IMR-90 (cell line): Measurements from ENCODE around the gene MAML3. TPM values are rescaled to one million over a fixed set of nuclear protein-coding genes. Genes with fewer than 3 reads are reported as not detected.

Experiments used
- ATAC-seq: fragments of 200-7000 bp; cut with Tn5 transposase; 2 replicates; pipeline ENCODE4 v1.9.1; 2020; ENCODE audit warnings: low read depth, mild to moderate bottlenecking, moderate library complexity
- BruUV-seq: library from RNA; stranded (reverse); fragments of 400-500 nt; replicated peaks from 2 replicates; lab custom pipeline; 2021; lab: Mats Ljungman, UMichigan
- CTCF ChIA-PET: fragments of 300-600 bp; formaldehyde crosslinking; extraction: SDS; loops from one replicate; lab custom pipeline; 2021; ENCODE audit warnings: antibody characterized with exemption; lab: Yijun Ruan, JAX
- POLR2A ChIA-PET: fragments of 300-600 bp; sonication (Branson Sonifier 250); formaldehyde crosslinking; loops from one replicate; lab custom pipeline; 2022; ENCODE audit warnings: antibody characterized with exemption; ENCODE audit not compliant: unreplicated experiment; lab: Charles Lee
- DNase-seq: peaks from one replicate; pipeline ENCODE4 v3.0.0; 2013
- H2AFZ ChIP-seq: replicated peaks from 2 replicates; pipeline ENCODE3; 2013; ENCODE audit warnings: low read length, mild to moderate bottlenecking; ENCODE audit not compliant: poor library complexity
- H2AK5ac ChIP-seq: 2 replicates; pipeline ENCODE4 v1.6.1; 2013; ENCODE audit warnings: low read depth, low read length, inconsistent platforms
- H2AK9ac ChIP-seq: replicated peaks from 2 replicates; pipeline ENCODE3; 2013; ENCODE audit warnings: mild to moderate bottlenecking, low read depth, low read length, moderate library complexity; ENCODE audit not compliant: poor library complexity
- H2BK120ac ChIP-seq: 2 replicates; pipeline ENCODE4 v1.6.1; 2013; ENCODE audit warnings: low read depth, low read length, inconsistent platforms
- H2BK15ac ChIP-seq: 3 replicates; pipeline ENCODE4 v1.6.1; 2013; ENCODE audit warnings: low read depth, low read length, inconsistent platforms
- H2BK20ac ChIP-seq: 2 replicates; pipeline ENCODE4 v1.6.1; 2013; ENCODE audit warnings: low read depth, mild to moderate bottlenecking, inconsistent platforms, low read length, moderate library complexity
- H2BK5ac ChIP-seq: 2 replicates; pipeline ENCODE4 v1.6.1; 2013; ENCODE audit warnings: mild to moderate bottlenecking, low read depth, low read length, inconsistent platforms; ENCODE audit not compliant: poor library complexity, severe bottlenecking
- H3K14ac ChIP-seq: replicated peaks from 2 replicates; pipeline ENCODE4 v1.6.1; 2013; ENCODE audit warnings: low read depth, low read length, inconsistent platforms
- H3K18ac ChIP-seq: 2 replicates; pipeline ENCODE4 v1.6.1; 2013; ENCODE audit warnings: low read depth, low read length, control low read depth
- H3K23ac ChIP-seq: 2 replicates; pipeline ENCODE4 v1.6.1; 2013; ENCODE audit warnings: low read depth, low read length, inconsistent platforms
- H3K27ac ChIP-seq: 2 replicates; pipeline ENCODE4 v1.5.1; 2013; ENCODE audit warnings: mild to moderate bottlenecking, control low read depth, low read length; ENCODE audit not compliant: insufficient read depth
- H3K27me3 ChIP-seq: 2 replicates; pipeline ENCODE4 v1.6.1; 2013; ENCODE audit warnings: low read length; ENCODE audit not compliant: control insufficient read depth, insufficient read depth
- H3K36me3 ChIP-seq: 2 replicates; pipeline ENCODE4 v1.6.1; 2013; ENCODE audit warnings: low read length, mixed read lengths; ENCODE audit not compliant: control insufficient read depth, insufficient read depth
- H3K4ac ChIP-seq: 2 replicates; pipeline ENCODE4 v1.6.1; 2013; ENCODE audit warnings: low read depth, low read length, inconsistent platforms
- H3K4me1 ChIP-seq: 2 replicates; pipeline ENCODE4 v1.6.1; 2013; ENCODE audit warnings: low read length, mixed read lengths; ENCODE audit not compliant: control insufficient read depth, insufficient read depth
- H3K4me2 ChIP-seq: 2 replicates; pipeline ENCODE4 v1.6.1; 2013; ENCODE audit warnings: low read depth, mild to moderate bottlenecking, control low read depth, low read length, moderate library complexity
- H3K4me3 ChIP-seq: 2 replicates; pipeline ENCODE4 v1.5.1; 2013; ENCODE audit warnings: low read depth, mild to moderate bottlenecking, control low read depth, low read length, moderate library complexity; ENCODE audit not compliant: insufficient read depth
- H3K56ac ChIP-seq: 2 replicates; pipeline ENCODE4 v1.6.1; 2013; ENCODE audit warnings: low read length, inconsistent platforms; ENCODE audit not compliant: insufficient read depth; ENCODE audit errors: extremely low read depth
- H3K79me1 ChIP-seq, 2 experiments: 2 replicates each; pipeline ENCODE4 v1.6.1; 2013; ENCODE audit warnings: low read length in 2 of 2, inconsistent platforms in 1 of 2, low read depth in 1 of 2
- H3K9ac ChIP-seq: 2 replicates; pipeline ENCODE4 v1.6.1; 2013; ENCODE audit warnings: low read depth, low read length, control low read depth
- H3K9me1 ChIP-seq: 2 replicates; pipeline ENCODE4 v1.6.1; 2013; ENCODE audit warnings: low read length, inconsistent platforms; ENCODE audit not compliant: insufficient read depth
- H3K9me3 ChIP-seq: 2 replicates; pipeline ENCODE4 v1.6.1; 2013; ENCODE audit warnings: low read length; ENCODE audit not compliant: control insufficient read depth, insufficient read depth
- H4K20me1 ChIP-seq: 2 replicates; pipeline ENCODE4 v1.6.1; 2013; ENCODE audit warnings: low read length, inconsistent platforms; ENCODE audit not compliant: insufficient read depth
- H4K5ac ChIP-seq: 2 replicates; pipeline ENCODE4 v1.6.1; 2013; ENCODE audit warnings: mild to moderate bottlenecking, low read depth, low read length, control low read depth
- H4K8ac ChIP-seq, 2 experiments: 2 replicates each; pipeline ENCODE4 v1.6.1; 2013; ENCODE audit warnings: low read depth in 2 of 2, low read length in 2 of 2, control low read depth in 1 of 2, inconsistent platforms in 1 of 2
- H4K91ac ChIP-seq: 2 replicates; pipeline ENCODE4 v1.6.1; 2013; ENCODE audit warnings: low read depth, low read length, inconsistent platforms; ENCODE audit not compliant: insufficient read depth
- FOS ChIP-seq: fragments of 150-350 bp; IDR thresholded peaks from 2 replicates; pipeline ENCODE4 v1.6.1; 2016; ENCODE audit warnings: low read depth, low read length
- MXI1 ChIP-seq: IDR thresholded peaks from 2 replicates; pipeline ENCODE4 v1.6.1; 2012; ENCODE audit warnings: low read depth, mild to moderate bottlenecking, low read length, moderate library complexity, borderline replicate concordance
- RFX5 ChIP-seq: IDR thresholded peaks from 2 replicates; pipeline ENCODE4 v1.8.0; 2012; ENCODE audit warnings: low read depth, mild to moderate bottlenecking, low read length, moderate library complexity
- SMC3 ChIP-seq: fragments of 150-350 bp; IDR thresholded peaks from 2 replicates; pipeline ENCODE4 v1.6.1; 2016; ENCODE audit warnings: low read depth, mild to moderate bottlenecking, antibody characterized with exemption, low read length, moderate library complexity
- dilution Hi-C: fragments of 300-500 bp; cut with HindIII; formaldehyde crosslinking; loops from one replicate; pipeline ENCODE4 v1.14.3; 2018; ENCODE audit warnings: low sequenced_read_pairs; ENCODE audit not compliant: unreplicated experiment
- in situ Hi-C: fragments of 300-500 bp; cut with MboI; formaldehyde crosslinking; loops from 3 replicates; pipeline ENCODE4 v1.14.3; 2019; ENCODE audit warnings: low sequenced_read_pairs, inconsistent platforms, mixed read lengths
- intact Hi-C: fragments of 100-400 bp; cut with micrococcal nuclease; formaldehyde crosslinking; loops from 2 replicates; pipeline ENCODE4 v1.10.0; 2022
- polyA plus RNA-seq, 3 experiments: library from polyadenylated mRNA; depleted of rRNA; stranded (reverse); fragments of >200 nt; gene quantifications; 2 replicates each; pipeline ENCODE4 v1.2.3, GENCODE V29; 2012; ENCODE audit warnings: low replicate concordance in 1 of 3
- total RNA-seq: library from RNA; depleted of rRNA; stranded (reverse); fragments of >200 nt; gene quantifications from 2 replicates; pipeline ENCODE4 v1.2.3, GENCODE V29; 2012
- TF ChIP-seq, protein P1 (sequence below): fragments of 150-350 bp; IDR thresholded peaks from 2 replicates; pipeline ENCODE4 v1.6.1; 2017; ENCODE audit warnings: mild to moderate bottlenecking, antibody characterized with exemption, low read length, low read depth

The MAML3 gene
- total and polyA plus RNA-seq, 2 of the 4 experiments (the other 2 are of a cell fraction), result 0.90 to 1.7 TPM

DNA sequence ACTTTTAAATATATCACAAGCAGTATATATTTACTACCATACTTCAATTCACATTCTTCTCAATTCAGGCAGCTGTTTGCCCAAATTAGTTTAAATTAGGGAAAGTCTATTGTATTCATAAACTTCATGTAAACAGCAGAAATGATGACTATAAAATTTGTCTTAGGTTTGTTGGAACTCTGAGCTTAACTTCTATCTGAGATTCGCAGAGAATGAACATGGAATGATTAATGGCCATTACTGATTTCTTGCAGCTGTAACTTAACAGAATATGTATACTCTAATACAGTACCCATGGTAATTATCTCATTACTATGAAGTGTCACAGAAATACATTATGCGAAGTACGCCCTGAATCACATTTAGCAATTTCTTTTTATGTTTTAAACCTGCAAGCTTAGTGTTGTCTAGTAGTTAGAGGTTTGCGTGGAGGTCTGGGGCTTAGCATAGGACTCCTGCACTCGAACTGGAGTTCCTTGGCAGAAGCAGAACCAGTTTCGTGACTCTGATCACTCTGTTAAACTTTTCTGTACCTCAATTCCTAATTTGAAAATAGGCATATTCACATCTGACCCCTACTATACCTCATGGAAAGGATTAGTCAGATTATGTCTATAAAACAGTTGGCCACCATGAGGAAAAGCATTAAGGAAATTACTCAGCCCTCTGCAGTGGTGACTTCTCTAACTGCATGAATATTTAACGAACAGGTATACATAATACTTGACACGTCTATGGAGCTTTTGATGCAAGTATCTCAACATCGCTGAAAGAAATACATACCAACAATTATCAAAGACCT, 245.1 kb downstream of the MAML3 start (continued):
- TF ChIP-seq, protein P1, sequence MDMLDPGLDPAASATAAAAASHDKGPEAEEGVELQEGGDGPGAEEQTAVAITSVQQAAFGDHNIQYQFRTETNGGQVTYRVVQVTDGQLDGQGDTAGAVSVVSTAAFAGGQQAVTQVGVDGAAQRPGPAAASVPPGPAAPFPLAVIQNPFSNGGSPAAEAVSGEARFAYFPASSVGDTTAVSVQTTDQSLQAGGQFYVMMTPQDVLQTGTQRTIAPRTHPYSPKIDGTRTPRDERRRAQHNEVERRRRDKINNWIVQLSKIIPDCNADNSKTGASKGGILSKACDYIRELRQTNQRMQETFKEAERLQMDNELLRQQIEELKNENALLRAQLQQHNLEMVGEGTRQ, result no peak

DNA sequence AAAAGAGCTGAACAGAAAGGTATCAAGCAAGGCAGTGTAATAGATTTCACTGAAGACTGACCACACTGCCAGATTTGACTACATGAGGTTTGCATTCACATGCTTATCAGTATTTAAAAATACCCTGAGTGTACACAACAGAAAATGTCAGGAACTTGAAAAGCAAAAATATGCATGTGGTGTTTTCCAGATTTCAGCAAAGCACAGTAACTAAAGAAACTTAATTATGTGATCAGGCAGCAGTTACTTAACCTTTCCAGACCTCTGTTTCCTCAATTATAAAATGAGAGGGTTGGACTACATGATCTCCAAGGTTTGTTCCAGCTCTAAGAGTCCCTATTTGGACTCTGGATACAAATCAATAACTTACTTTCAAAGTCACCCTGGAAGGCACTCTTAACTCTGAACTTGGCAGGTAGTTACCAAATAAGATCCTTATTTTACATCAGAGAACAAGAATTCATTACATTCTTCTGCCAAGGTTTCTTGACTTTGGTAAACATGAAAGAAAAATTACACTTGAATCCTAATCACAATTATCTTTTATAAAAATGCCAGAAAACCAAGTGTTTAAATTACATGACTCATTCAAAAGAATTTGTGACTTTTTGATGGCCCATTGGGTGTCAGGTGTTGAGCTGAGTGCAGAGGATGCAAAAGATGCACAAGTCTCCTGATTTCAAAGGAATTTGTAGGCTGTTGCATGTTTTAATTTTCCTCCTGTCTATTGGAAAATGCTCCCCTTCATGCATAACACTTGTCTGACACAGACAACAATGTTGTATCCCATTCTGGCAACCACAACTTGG, 246.8 kb downstream of the MAML3 start:
- Histone ChIP-seq H3K79me1 (peaks cover 0 to 4% of the 10 kb centered on the region in 2 experiments; a peak in 1 of 4 replicates), H3K23ac (no peak overlapping the region), H3K4me3 (no peak overlapping the region), H3K27me3 (no peaks in the 10 kb centered on the region), H2BK120ac (no peak overlapping the region), H2BK15ac (no peak overlapping the region), H3K18ac (no peak overlapping the region), H2AK9ac (no peak overlapping the region), H2BK20ac (no peak overlapping the region), H3K36me3 (no peaks in the 10 kb centered on the region), H3K27ac (no peak overlapping the region), H4K91ac (no peak overlapping the region), H2AK5ac (no peak overlapping the region), H3K9me1 (0 out of 2 replicates have a peak, but pooled peaks cover 3% of the 10 kb centered on the region), H3K9ac (no peak overlapping the region), H4K8ac (no peak overlapping the region), H3K56ac (no peak overlapping the region), H3K4me1 (peaks cover 6% of the 10 kb centered on the region), H3K4me2 (no peak overlapping the region), H3K9me3 (peaks cover 2% of the 10 kb centered on the region), H4K20me1 (no peaks in the 10 kb centered on the region), H2BK5ac (peak overlapping the region; percentile 9), H3K4ac (no peak overlapping the region), H3K14ac (no peak overlapping the region), H4K5ac (no peak overlapping the region), H2AFZ (no peak overlapping the region)
- intact Hi-C loops, result loop anchor here (10.0 kb wide), 1 partner anchor 348 kb away; no protein-coding TSS in a partner anchor
- ChIA-PET POLR2A (no interaction called here), CTCF (interaction anchor here (1.1 kb wide), 1 partner anchor 29 kb away, joined by 3 read pairs; no protein-coding TSS in a partner anchor)
- DNase-seq (peak; percentile 42), ATAC-seq (peak; percentile 30; the same call in 1 of the 2 replicates)
- TF ChIP-seq FOS, result 0 out of 2 replicates have a peak, but pooled peaks have one; percentile 5
- TF ChIP-seq SMC3, result no peak
- no peak for TF ChIP-seq MXI1
- TF ChIP-seq RFX5, result no peak
- no TSS peak for BruUV-seq
- dilution Hi-C loops, result no loop called here
- in situ Hi-C loops, result no loop called here
